ENCODE data around the gene JMJD1C.

- no peak for TF ChIP-seq SUPT20H (IDR thresholded peaks at IDR 0.05; ENCODE audit: borderline replicate concordance, control insufficient read depth, low read depth, low read length)
- TF ChIP-seq ESRRA (IDR thresholded peaks at IDR 0.05; ENCODE audit: low read length): no peak
- TF ChIP-seq POLR2A (IDR thresholded peaks at IDR 0.05; ENCODE audit: low read depth, low read length): no peak
- no peak for TF ChIP-seq TAF1 (IDR thresholded peaks at IDR 0.05; ENCODE audit: borderline replicate concordance, low read depth, low read length)
- no peak for TF ChIP-seq CHD1 (IDR thresholded peaks at IDR 0.05; ENCODE audit: low read depth, low read length)
- no peak for TF ChIP-seq ELK1 (IDR thresholded peaks at IDR 0.05; ENCODE audit: low read depth, low read length)
- no peak for TF ChIP-seq CTCF (IDR thresholded peaks at IDR 0.05 in 2 of 3, conservative IDR thresholded peaks at IDR 0.05 in 1 of 3; ENCODE audit: control insufficient read depth in 2 of 3, extremely low read depth in 1 of 3, insufficient read depth in 1 of 3, low read depth in 3 of 3, low read length in 3 of 3)
- no peak for TF ChIP-seq ATF3 (IDR thresholded peaks at IDR 0.05; ENCODE audit: borderline replicate concordance, extremely low read depth, low read depth, low read length)
Measured at GRCh38 chr10:63455507-63455906, 10.3 kb downstream of the JMJD1C start.

Data from GM12878 (cell line).